ENCODE data around the gene FAM161A.
"Not testable (repeated sequence)": the region's sequence is repeated elsewhere in the genome, so short reads cannot be mapped to it uniquely, and the experiment has no call there.

The FAM161A gene

GRCh38 chr2:61855318-61855613 lies 1.4 kb upstream of the FAM161A start:
- no peak for TF ChIP-seq CTCF (IDR thresholded peaks at IDR 0.05; ENCODE audit: low read depth, low read length)
- peak overlapping the region; percentile 83 for H3K4me3 ChIP-seq (ENCODE audit: low read depth, low read length)

- H3K4me3 ChIP-seq (ENCODE audit: low read depth, low read length), result peak overlapping the region; percentile 83
- 0 out of 2 replicates have a peak, but pooled peaks have one; percentile 13 for TF ChIP-seq CTCF (IDR thresholded peaks at IDR 0.05; ENCODE audit: low read depth, low read length)
These were observed 881 bp upstream of the FAM161A start for GRCh38 chr2:61854564-61855317.

GRCh38 chr2:61853086-61853846 lies 594 bp downstream of the FAM161A start:
- TF ChIP-seq CTCF (IDR thresholded peaks at IDR 0.05; ENCODE audit: low read depth, low read length), result no peak
- peak overlapping the region; percentile 83 for H3K4me3 ChIP-seq (ENCODE audit: low read depth, low read length)

- not testable (repeated sequence) for H3K4me3 ChIP-seq (ENCODE audit: low read depth, low read length)
These were observed 2.6 kb downstream of the FAM161A start for GRCh38 chr2:61851270-61851669.

- no peak overlapping the region for H3K4me3 ChIP-seq (ENCODE audit: low read depth, low read length)
- no peak for TF ChIP-seq CTCF (IDR thresholded peaks at IDR 0.05; ENCODE audit: low read depth, low read length)
These were observed 8.5 kb downstream of the FAM161A start for GRCh38 chr2:61845320-61845719.

GRCh38 chr2:61841286-61841685 lies 12.6 kb downstream of the FAM161A start:
- no peak overlapping the region for H3K4me3 ChIP-seq (ENCODE audit: low read depth, low read length)
- TF ChIP-seq CTCF (IDR thresholded peaks at IDR 0.05; ENCODE audit: low read depth, low read length), result no peak

- H3K4me3 ChIP-seq (ENCODE audit: low read depth, low read length), result no peak overlapping the region
- TF ChIP-seq CTCF (IDR thresholded peaks at IDR 0.05; ENCODE audit: low read depth, low read length), result no peak
These were observed 19.0 kb downstream of the FAM161A start for GRCh38 chr2:61834893-61835292.

Data from WI38 (cell line).